Panc1 (cell line): ENCODE results near the gene C14orf93. TPM values are rescaled to one million over a fixed set of nuclear protein-coding genes. Genes with fewer than 3 reads are reported as not detected.

Experiments used
- ATAC-seq: fragments of 200-7000 bp; cut with Tn5 transposase; 2 replicates; pipeline ENCODE4 v1.9.1; 2020; ENCODE audit warnings: mild to moderate bottlenecking, moderate library complexity
- BruUV-seq: library from RNA; stranded (reverse); fragments of 400-500 nt; replicated peaks from 2 replicates; lab custom pipeline; 2021; lab: Mats Ljungman, UMichigan
- CTCF ChIA-PET: fragments of 300-600 bp; sonication (Branson Sonifier 250); formaldehyde crosslinking; loops from one replicate; lab custom pipeline; 2022; ENCODE audit warnings: antibody characterized with exemption; lab: Charles Lee
- POLR2A ChIA-PET: fragments of 300-600 bp; sonication (Branson Sonifier 250); formaldehyde crosslinking; loops from one replicate; lab custom pipeline; 2022; ENCODE audit warnings: antibody characterized with exemption; lab: Charles Lee
- DNase-seq: peaks from one replicate; pipeline ENCODE4 v3.0.0-alpha.2; 2010; ENCODE audit warnings: low read depth, low spot score
- H3K27ac ChIP-seq: 2 replicates; pipeline ENCODE4 v1.5.1; 2011; ENCODE audit warnings: mild to moderate bottlenecking, low read length, inconsistent platforms
- H3K27me3 ChIP-seq: fragments of 200-500 bp; sonication (Bioruptor generic); 2 replicates; pipeline ENCODE4 v1.6.0; 2014; ENCODE audit warnings: low read length, inconsistent platforms; ENCODE audit not compliant: control insufficient read depth, insufficient read depth
- H3K36me3 ChIP-seq: fragments of 200-500 bp; sonication (Bioruptor generic); 2 replicates; pipeline ENCODE4 v1.5.1; 2014; ENCODE audit warnings: inconsistent platforms, mild to moderate bottlenecking, low read length, moderate library complexity; ENCODE audit not compliant: control insufficient read depth, insufficient read depth
- H3K4me1 ChIP-seq: 2 replicates; pipeline ENCODE4 v1.5.1; 2011; ENCODE audit warnings: inconsistent platforms, mild to moderate bottlenecking, low read length, moderate library complexity; ENCODE audit not compliant: control insufficient read depth, insufficient read depth
- H3K4me3 ChIP-seq, 2 experiments: 2 replicates each; pipeline ENCODE4 v1.5.1; 2011 to 2012; ENCODE audit warnings: low read depth in 2 of 2, low read length in 2 of 2, mild to moderate bottlenecking in 2 of 2, inconsistent platforms in 1 of 2, moderate library complexity in 1 of 2
- H3K9me3 ChIP-seq: fragments of 200-500 bp; sonication (Bioruptor generic); 2 replicates; pipeline ENCODE4 v1.5.1; 2014; ENCODE audit warnings: low read depth, mild to moderate bottlenecking, inconsistent platforms, low read length, moderate library complexity; ENCODE audit not compliant: control insufficient read depth, insufficient read depth
- POLR2AphosphoS5 ChIP-seq: IDR thresholded peaks from 2 replicates; pipeline ENCODE4 v1.6.1; 2012; ENCODE audit warnings: mild to moderate bottlenecking, low read depth, low read length, moderate library complexity
- SIN3A ChIP-seq: IDR thresholded peaks from 2 replicates; pipeline ENCODE4 v1.6.1; 2012; ENCODE audit warnings: low read depth, mild to moderate bottlenecking, low read length, moderate library complexity, borderline replicate concordance; ENCODE audit not compliant: insufficient read depth
- TCF7L2 ChIP-seq: IDR thresholded peaks from 2 replicates; pipeline ENCODE4 v1.6.1; 2011; ENCODE audit warnings: mild to moderate bottlenecking, low read depth, low read length, inconsistent platforms
- in situ Hi-C: cut with HindIII; loops from 2 replicates; pipeline ENCODE4 v1.10.0; 2016; ENCODE audit warnings: low sequenced_read_pairs, low pct_unique_long_range_greater_than_20kb
- intact Hi-C: fragments of 100-400 bp; cut with micrococcal nuclease; formaldehyde crosslinking; loops from one replicate; pipeline ENCODE4 v1.10.0; 2022; ENCODE audit not compliant: unreplicated experiment
- total RNA-seq: library from RNA; stranded (reverse); gene quantifications from one replicate; pipeline ENCODE4 v1.2.1, GENCODE V29; 2021; ENCODE audit not compliant: unreplicated experiment
- TF ChIP-seq, protein P1 (sequence below): fragments of 450-650 bp; IDR thresholded peaks from 2 replicates; pipeline ENCODE4 v1.5.1; 2017; ENCODE audit warnings: mild to moderate bottlenecking
- TF ChIP-seq, protein P2 (sequence below), 2 experiments: IDR thresholded peaks; 2 replicates each; pipeline ENCODE4 v1.6.1; 2011 to 2012; ENCODE audit warnings: low read depth in 2 of 2, control low read depth in 1 of 2, low read length in 1 of 2, mild to moderate bottlenecking in 1 of 2, moderate library complexity in 1 of 2; ENCODE audit not compliant: insufficient read depth in 1 of 2

Gene C14orf93
- total RNA-seq, 1 experiment from 2014 or later, result 5.6 TPM

DNA sequence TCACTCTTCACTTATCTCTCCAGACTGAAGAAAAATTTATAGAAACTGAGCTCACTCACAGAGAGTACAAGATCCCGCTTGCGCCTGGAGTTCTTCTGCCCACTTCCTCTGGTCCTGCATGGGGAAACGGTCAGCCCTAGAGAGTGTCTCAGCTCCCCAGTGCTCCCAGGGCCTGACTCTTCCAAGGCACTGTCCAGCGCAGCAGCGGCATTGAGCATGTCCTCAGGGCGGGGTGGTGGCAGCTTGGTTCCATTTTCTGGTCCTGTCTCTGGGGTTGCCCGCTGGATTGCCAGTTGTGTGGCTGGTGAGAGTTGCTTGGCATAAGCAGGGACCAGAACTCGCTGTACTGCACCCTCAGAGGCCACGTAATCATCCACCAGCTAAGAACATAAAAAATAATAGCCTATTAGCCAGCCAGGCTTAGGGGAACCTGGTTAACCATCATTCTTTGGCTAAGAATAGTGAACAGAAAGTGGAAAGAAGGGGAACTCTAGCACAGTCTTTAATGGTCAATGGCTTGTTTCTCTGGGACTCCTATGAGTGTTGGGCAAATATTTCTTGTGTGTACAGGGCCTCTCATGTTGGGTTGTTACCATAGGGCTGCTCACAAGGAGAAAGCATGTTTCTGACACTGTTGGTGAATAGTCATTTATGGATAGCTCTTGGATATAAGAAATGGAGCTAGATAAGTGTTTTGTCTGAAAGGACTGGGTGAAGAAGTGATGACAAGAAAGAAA, 13.9 kb downstream of the C14orf93 start:
- ChIA-PET CTCF (interaction anchor here (0.5 kb wide), 1 partner anchor 18 kb away, joined by 7 read pairs; no protein-coding TSS in a partner anchor), POLR2A (interaction anchor here (0.6 kb wide), 1 partner anchor 76 kb away, joined by 9 read pairs; no protein-coding TSS in a partner anchor)
- intact Hi-C loops, result no loop called here
- no peaks in the 10 kb centered on the region for H3K9me3 ChIP-seq
- no TSS peak for BruUV-seq
- DNase-seq (no peak), ATAC-seq (no peak)
- H3K4me3 ChIP-seq, result no peak overlapping the region
- no peaks in the 10 kb centered on the region for H3K36me3 ChIP-seq
- in situ Hi-C loops, result no loop called here
- TF ChIP-seq POLR2AphosphoS5 (no peak), SIN3A (no peak), TCF7L2 (no peak)
- TF ChIP-seq, protein P1, sequence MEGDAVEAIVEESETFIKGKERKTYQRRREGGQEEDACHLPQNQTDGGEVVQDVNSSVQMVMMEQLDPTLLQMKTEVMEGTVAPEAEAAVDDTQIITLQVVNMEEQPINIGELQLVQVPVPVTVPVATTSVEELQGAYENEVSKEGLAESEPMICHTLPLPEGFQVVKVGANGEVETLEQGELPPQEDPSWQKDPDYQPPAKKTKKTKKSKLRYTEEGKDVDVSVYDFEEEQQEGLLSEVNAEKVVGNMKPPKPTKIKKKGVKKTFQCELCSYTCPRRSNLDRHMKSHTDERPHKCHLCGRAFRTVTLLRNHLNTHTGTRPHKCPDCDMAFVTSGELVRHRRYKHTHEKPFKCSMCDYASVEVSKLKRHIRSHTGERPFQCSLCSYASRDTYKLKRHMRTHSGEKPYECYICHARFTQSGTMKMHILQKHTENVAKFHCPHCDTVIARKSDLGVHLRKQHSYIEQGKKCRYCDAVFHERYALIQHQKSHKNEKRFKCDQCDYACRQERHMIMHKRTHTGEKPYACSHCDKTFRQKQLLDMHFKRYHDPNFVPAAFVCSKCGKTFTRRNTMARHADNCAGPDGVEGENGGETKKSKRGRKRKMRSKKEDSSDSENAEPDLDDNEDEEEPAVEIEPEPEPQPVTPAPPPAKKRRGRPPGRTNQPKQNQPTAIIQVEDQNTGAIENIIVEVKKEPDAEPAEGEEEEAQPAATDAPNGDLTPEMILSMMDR, result no peak
- TF ChIP-seq, protein P2, sequence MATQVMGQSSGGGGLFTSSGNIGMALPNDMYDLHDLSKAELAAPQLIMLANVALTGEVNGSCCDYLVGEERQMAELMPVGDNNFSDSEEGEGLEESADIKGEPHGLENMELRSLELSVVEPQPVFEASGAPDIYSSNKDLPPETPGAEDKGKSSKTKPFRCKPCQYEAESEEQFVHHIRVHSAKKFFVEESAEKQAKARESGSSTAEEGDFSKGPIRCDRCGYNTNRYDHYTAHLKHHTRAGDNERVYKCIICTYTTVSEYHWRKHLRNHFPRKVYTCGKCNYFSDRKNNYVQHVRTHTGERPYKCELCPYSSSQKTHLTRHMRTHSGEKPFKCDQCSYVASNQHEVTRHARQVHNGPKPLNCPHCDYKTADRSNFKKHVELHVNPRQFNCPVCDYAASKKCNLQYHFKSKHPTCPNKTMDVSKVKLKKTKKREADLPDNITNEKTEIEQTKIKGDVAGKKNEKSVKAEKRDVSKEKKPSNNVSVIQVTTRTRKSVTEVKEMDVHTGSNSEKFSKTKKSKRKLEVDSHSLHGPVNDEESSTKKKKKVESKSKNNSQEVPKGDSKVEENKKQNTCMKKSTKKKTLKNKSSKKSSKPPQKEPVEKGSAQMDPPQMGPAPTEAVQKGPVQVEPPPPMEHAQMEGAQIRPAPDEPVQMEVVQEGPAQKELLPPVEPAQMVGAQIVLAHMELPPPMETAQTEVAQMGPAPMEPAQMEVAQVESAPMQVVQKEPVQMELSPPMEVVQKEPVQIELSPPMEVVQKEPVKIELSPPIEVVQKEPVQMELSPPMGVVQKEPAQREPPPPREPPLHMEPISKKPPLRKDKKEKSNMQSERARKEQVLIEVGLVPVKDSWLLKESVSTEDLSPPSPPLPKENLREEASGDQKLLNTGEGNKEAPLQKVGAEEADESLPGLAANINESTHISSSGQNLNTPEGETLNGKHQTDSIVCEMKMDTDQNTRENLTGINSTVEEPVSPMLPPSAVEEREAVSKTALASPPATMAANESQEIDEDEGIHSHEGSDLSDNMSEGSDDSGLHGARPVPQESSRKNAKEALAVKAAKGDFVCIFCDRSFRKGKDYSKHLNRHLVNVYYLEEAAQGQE (IDR thresholded peaks at IDR 0.05; ENCODE audit: insufficient read depth in 1 of 2, low read depth in 2 of 2, low read length in 1 of 2), result no peak
- H3K27ac ChIP-seq, result no peak overlapping the region
- peaks cover 5% of the 10 kb centered on the region; the same call in 1 of the 2 replicates for H3K4me1 ChIP-seq
- no peaks in the 10 kb centered on the region for H3K27me3 ChIP-seq

DNA sequence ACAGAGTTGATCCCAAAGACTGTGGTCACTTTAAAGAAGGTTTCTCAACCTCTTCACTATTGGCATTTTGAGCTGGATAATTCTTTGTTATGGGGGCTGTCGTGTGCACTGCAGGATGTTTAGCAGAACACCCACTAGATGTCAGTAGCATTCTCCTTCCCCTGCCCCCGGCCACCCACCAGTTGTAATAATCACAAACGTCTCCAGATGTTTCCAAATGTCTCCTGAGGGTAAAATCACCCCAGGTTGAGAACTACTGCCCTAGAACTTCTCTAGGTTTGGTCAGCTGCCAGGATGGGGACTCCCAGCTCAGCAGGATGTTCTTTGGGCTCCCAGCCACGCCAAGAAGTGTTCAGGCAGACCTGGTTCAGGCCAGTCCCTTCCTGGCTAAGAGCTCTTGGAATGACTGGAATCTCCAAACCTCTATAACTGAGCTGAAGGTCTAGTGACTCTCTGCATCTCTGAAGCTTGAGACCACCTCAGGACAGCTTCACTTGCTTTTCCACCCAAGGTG, 15.1 kb downstream of the C14orf93 start:
- no peak for TF ChIP-seq SIN3A
- TF ChIP-seq, protein P1, result peak; percentile 80
- no peaks in the 10 kb centered on the region for H3K36me3 ChIP-seq
- no peak for DNase-seq
- H3K27ac ChIP-seq, result no peak overlapping the region
- POLR2A ChIA-PET, result interaction anchor here (0.6 to 0.7 kb wide), 2 partner anchors 13 to 33 kb away, joined by 4 to 13 read pairs; no protein-coding TSS in a partner anchor
- H3K9me3 ChIP-seq, result no peaks in the 10 kb centered on the region
- CTCF ChIA-PET, result interaction anchor here (0.6 to 1.5 kb wide), 14 partner anchors 8 to 178 kb away, joined by 3 to 15 read pairs (median 4); partner anchors contain the start of genes AJUBA and CDH24
- no TSS peak for BruUV-seq
- intact Hi-C loops, result no loop called here
- in situ Hi-C loops, result no loop called here
- ATAC-seq, result peak; percentile 91
- peaks cover 5% of the 10 kb centered on the region; the same call in 1 of the 2 replicates for H3K4me1 ChIP-seq
- no peaks in the 10 kb centered on the region for H3K27me3 ChIP-seq
- H3K4me3 ChIP-seq, result no peak overlapping the region
